Endothelial cell of umbilical vein (primary cell): ENCODE results near the gene DUOXA2. TPM values are rescaled to one million over a fixed set of nuclear protein-coding genes. Genes with fewer than 3 reads are reported as not detected.

Experiments used
- BruUV-seq: library from RNA; stranded (reverse); fragments of 400-500 nt; replicated peaks from 2 replicates; lab custom pipeline; 2021; lab: Mats Ljungman, UMichigan
- CTCF ChIA-PET: fragments of 300-600, 350-600 bp; sonication (Branson Sonifier 250); formaldehyde crosslinking; loops from one replicate; lab custom pipeline; 2021; ENCODE audit warnings: antibody characterized with exemption, inconsistent platforms; lab: Charles Lee
- POLR2A ChIA-PET: fragments of 300-600, 350-600 bp; sonication (Branson Sonifier 250); formaldehyde crosslinking; loops from one replicate; lab custom pipeline; 2021; ENCODE audit warnings: antibody characterized with exemption, inconsistent platforms; lab: Charles Lee
- DNase-seq: peaks from one replicate; pipeline ENCODE4 v3.0.0-alpha.2; 2011; ENCODE audit warnings: low read depth, low spot score
- FAIRE-seq: peaks from 2 replicates; lab custom pipeline; 2011; peaks lifted over from hg19 to GRCh38; lab: Jason Lieb, UNC
- H2AFZ ChIP-seq: 2 replicates; pipeline ENCODE4 v1.6.0; 2012; ENCODE audit warnings: low read depth, low read length, control low read depth, inconsistent platforms
- H3K27ac ChIP-seq: 2 replicates; pipeline ENCODE4 v1.5.1; 2011; ENCODE audit warnings: low read depth, mild to moderate bottlenecking, control low read depth, low read length, moderate library complexity; ENCODE audit not compliant: insufficient read depth
- H3K27me3 ChIP-seq, 2 experiments: 2 replicates each; pipeline versions ENCODE4 v1.6.0 to v1.6.1; 2011; ENCODE audit warnings: low read length in 2 of 2, mixed read lengths in 1 of 2; ENCODE audit not compliant: control insufficient read depth in 2 of 2, insufficient read depth in 2 of 2
- H3K36me3 ChIP-seq, 2 experiments: 2 replicates in 1 of 2; 3 replicates in 1 of 2; pipeline ENCODE4 v1.5.1; 2011; ENCODE audit warnings: low read length in 2 of 2, mild to moderate bottlenecking in 1 of 2, moderate library complexity in 1 of 2; ENCODE audit not compliant: control insufficient read depth in 2 of 2, insufficient read depth in 2 of 2; ENCODE audit errors: extremely low read depth in 1 of 2
- H3K4me1 ChIP-seq: 3 replicates; pipeline ENCODE4 v1.5.1; 2011; ENCODE audit warnings: mild to moderate bottlenecking, low read length; ENCODE audit not compliant: control insufficient read depth, insufficient read depth; ENCODE audit errors: extremely low read depth
- H3K4me2 ChIP-seq: 2 replicates; pipeline ENCODE4 v1.6.1; 2011; ENCODE audit warnings: low read length, control low read depth, mixed read lengths; ENCODE audit not compliant: insufficient read depth
- H3K4me3 ChIP-seq, 3 experiments: fragments of 200-600 bp in 1 of 3; sonication (generic), shearing (Covaris generic) in 1 of 3; replicated peaks in 1 of 3; 2 replicates each; pipeline ENCODE4 v1.5.1; 2011 to 2016; ENCODE audit warnings: control low read depth in 3 of 3, low read length in 3 of 3, mild to moderate bottlenecking in 2 of 3, inconsistent platforms in 1 of 3, low read depth in 1 of 3, moderate library complexity in 1 of 3; ENCODE audit not compliant: insufficient read depth in 1 of 3
- H3K79me2 ChIP-seq: 2 replicates; pipeline ENCODE4 v1.6.0; 2012; ENCODE audit warnings: low read length, inconsistent platforms; ENCODE audit not compliant: control insufficient read depth, insufficient read depth
- H3K9ac ChIP-seq: replicated peaks from 2 replicates; pipeline ENCODE3; 2011; ENCODE audit warnings: low read length, control low read depth; ENCODE audit not compliant: insufficient read depth; ENCODE audit errors: extremely low read depth
- H3K9me1 ChIP-seq: replicated peaks from 3 replicates; pipeline ENCODE4 v1.6.0; 2011; ENCODE audit warnings: mild to moderate bottlenecking, low read length; ENCODE audit not compliant: control insufficient read depth, insufficient read depth; ENCODE audit errors: extremely low read depth
- H3K9me3 ChIP-seq: replicated peaks from 2 replicates; pipeline ENCODE4 v1.5.1; 2012; ENCODE audit warnings: low read length, inconsistent platforms; ENCODE audit not compliant: control insufficient read depth, insufficient read depth
- H4K20me1 ChIP-seq: replicated peaks from 2 replicates; pipeline ENCODE3; 2011; ENCODE audit warnings: mild to moderate bottlenecking, low read length; ENCODE audit not compliant: control insufficient read depth, insufficient read depth; ENCODE audit errors: extremely low read depth
- CTCF ChIP-seq, 2 donors: IDR thresholded peaks; 1 replicate in 1 of 2; 2 replicates in 1 of 2; pipeline ENCODE4 v1.5.1; 2011; ENCODE audit warnings: low read length in 2 of 2, mild to moderate bottlenecking in 2 of 2, moderate library complexity in 2 of 2, control low read depth in 1 of 2, inconsistent platforms in 1 of 2, low read depth in 1 of 2; ENCODE audit not compliant: insufficient read depth in 1 of 2; ENCODE audit errors: extremely low read depth in 1 of 2
- EZH2 ChIP-seq: IDR thresholded peaks from 2 replicates; pipeline ENCODE4 v1.6.1; 2012; ENCODE audit warnings: borderline replicate concordance, low read depth, mild to moderate bottlenecking, moderate library complexity, low read length, inconsistent platforms; ENCODE audit not compliant: severe bottlenecking
- FOS ChIP-seq: IDR thresholded peaks from 2 replicates; pipeline ENCODE4 v1.6.1; 2011; ENCODE audit warnings: mild to moderate bottlenecking, low read length, moderate library complexity, borderline replicate concordance; ENCODE audit not compliant: insufficient read depth
- GATA2 ChIP-seq: IDR thresholded peaks from 2 replicates; pipeline ENCODE4 v1.7.0; 2011; ENCODE audit warnings: low read depth, mild to moderate bottlenecking, moderate library complexity, mixed read lengths, low read length; ENCODE audit not compliant: insufficient read length, insufficient read depth
- JUN ChIP-seq: IDR thresholded peaks from 2 replicates; pipeline ENCODE4 v1.6.1; 2011; ENCODE audit warnings: borderline replicate concordance, low read depth; ENCODE audit not compliant: insufficient read length, insufficient read depth
- MYC ChIP-seq: IDR thresholded peaks from one replicate; pipeline ENCODE4 v1.6.1; 2011; ENCODE audit warnings: mild to moderate bottlenecking, low read depth, low read length
- POLR2A ChIP-seq: IDR thresholded peaks from 2 replicates; pipeline ENCODE4 v1.6.1; 2012; ENCODE audit warnings: low read depth, mild to moderate bottlenecking, control low read depth, low read length
- POLR2AphosphoS5 ChIP-seq: IDR thresholded peaks from 2 replicates; pipeline ENCODE4 v1.6.1; 2012; ENCODE audit warnings: low read depth, mild to moderate bottlenecking, control low read depth, low read length, moderate library complexity; ENCODE audit not compliant: insufficient read depth
- dilution Hi-C: fragments of 300-500 bp; cut with MboI; formaldehyde crosslinking; loops from one replicate; pipeline ENCODE4 v1.15.0; 2019; ENCODE audit warnings: low sequenced_read_pairs; ENCODE audit not compliant: extremely low pct_ligation_motif_present
- intact Hi-C: fragments of 100-400 bp; cut with micrococcal nuclease; formaldehyde crosslinking; loops from one replicate; pipeline ENCODE4 v1.10.0; 2022
- polyA plus RNA-seq, 4 experiments: library from polyadenylated mRNA; depleted of rRNA in 3 of 4; stranded (reverse) in 3 of 4; unstranded in 1 of 4; fragments of >200 nt; gene quantifications; 2 replicates each; pipeline versions ENCODE4 v1.2.1 to v1.2.3, GENCODE V29; 2011 to 2012; ENCODE audit warnings: missing spikeins in 1 of 4
- total RNA-seq: library from RNA; stranded (reverse); gene quantifications from 2 replicates; pipeline ENCODE4 v1.2.3, GENCODE V29; 2021
- TF ChIP-seq, protein P1 (sequence below): IDR thresholded peaks from 2 replicates; pipeline ENCODE4 v1.6.1; 2011; ENCODE audit not compliant: insufficient read depth, insufficient read length

The DUOXA2 gene
- total and polyA plus RNA-seq, 2 donors (not counting 3 experiments of a cell fraction or from before 2014, with no cell fraction given) = not detected

- intact Hi-C loops (loop anchor here (1.0 kb wide), 5 partner anchors 35 to 451 kb away; no protein-coding TSS in a partner anchor), dilution Hi-C loops (no loop called here)
- Histone ChIP-seq H2AFZ (no peak overlapping the region), H3K9ac (no peak overlapping the region), H3K4me3 (no peak overlapping the region), H3K27me3 (no peaks in the 10 kb centered on the region), H3K36me3 (no peaks in the 10 kb centered on the region), H3K4me2 (no peak overlapping the region), H3K79me2 (no peaks in the 10 kb centered on the region), H3K4me1 (peaks cover 3% of the 10 kb centered on the region), H3K27ac (no peak overlapping the region), H4K20me1 (no peaks in the 10 kb centered on the region), H3K9me1 (no peaks in the 10 kb centered on the region), H3K9me3 (no peaks in the 10 kb centered on the region)
- no TSS peak for BruUV-seq
- DNase-seq (no peak), FAIRE-seq (no peak)
- ChIA-PET POLR2A (interaction anchor here (0.9 kb wide), 1 partner anchor 34 kb away, joined by 4 read pairs; no protein-coding TSS in a partner anchor), CTCF (interaction anchor here (0.6 to 4.2 kb wide), 40 partner anchors 8 to 477 kb away, joined by 3 to 98 read pairs (median 6); partner anchors contain the start of genes GATM and SHF)
- TF ChIP-seq MYC = no peak
- no peak for TF ChIP-seq JUN
- TF ChIP-seq, protein P1, sequence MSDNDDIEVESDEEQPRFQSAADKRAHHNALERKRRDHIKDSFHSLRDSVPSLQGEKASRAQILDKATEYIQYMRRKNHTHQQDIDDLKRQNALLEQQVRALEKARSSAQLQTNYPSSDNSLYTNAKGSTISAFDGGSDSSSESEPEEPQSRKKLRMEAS = no peak
- no peak for TF ChIP-seq GATA2
- no peak for TF ChIP-seq EZH2
- TF ChIP-seq FOS = no peak
- no peak for TF ChIP-seq POLR2A
- no peak for TF ChIP-seq POLR2AphosphoS5
- TF ChIP-seq CTCF (IDR thresholded peaks at IDR 0.05; ENCODE audit: extremely low read depth in 1 of 2, insufficient read depth in 1 of 2, low read depth in 1 of 2, low read length in 2 of 2) = no peak
Measured at GRCh38 chr15:45163508-45163856, 49.4 kb downstream of the DUOXA2 start.
